CD14-positive monocyte (primary cell): ENCODE measurements around the gene RPTOR. TPM values are rescaled to one million over a fixed set of nuclear protein-coding genes. Genes with fewer than 3 reads are reported as not detected.

ENCODE experiments used
- DNase-seq, 3 donors: peaks; one replicate each; pipeline ENCODE4 v3.0.0-alpha.2; 2011 to 2022
- H2AFZ ChIP-seq: 2 replicates; pipeline ENCODE4 v1.6.0; 2012; ENCODE audit warnings: mild to moderate bottlenecking, low read depth, low read length, inconsistent platforms; ENCODE audit not compliant: insufficient read depth, poor library complexity, severe bottlenecking
- H3K27ac ChIP-seq, 2 donors: 1 replicate in 1 of 2; 2 replicates in 1 of 2; pipeline ENCODE4 v1.5.1; 2012 to 2013; ENCODE audit warnings: low read length in 2 of 2, control low read depth in 1 of 2, inconsistent platforms in 1 of 2, low read depth in 1 of 2, mild to moderate bottlenecking in 1 of 2
- H3K27me3 ChIP-seq, 2 donors: one replicate each; pipeline versions ENCODE4 v1.6.0 to v1.6.1; 2011 to 2013; ENCODE audit warnings: low read length in 2 of 2; ENCODE audit not compliant: control insufficient read depth in 2 of 2, insufficient read depth in 2 of 2
- H3K36me3 ChIP-seq, 2 donors: replicated peaks in 1 of 2; 1 replicate in 1 of 2; 2 replicates in 1 of 2; pipeline versions ENCODE4 v1.5.1 to v1.6.1; 2012 to 2013; ENCODE audit warnings: low read length in 2 of 2, control low read depth in 1 of 2, inconsistent platforms in 1 of 2, mild to moderate bottlenecking in 1 of 2; ENCODE audit not compliant: insufficient read depth in 2 of 2, control insufficient read depth in 1 of 2
- H3K4me1 ChIP-seq, 2 donors: 1 replicate in 1 of 2; 2 replicates in 1 of 2; pipeline versions ENCODE4 v1.5.1 to v1.6.1; 2012 to 2013; ENCODE audit warnings: low read length in 2 of 2, control low read depth in 1 of 2, inconsistent platforms in 1 of 2, mild to moderate bottlenecking in 1 of 2, moderate library complexity in 1 of 2; ENCODE audit not compliant: insufficient read depth in 2 of 2, control insufficient read depth in 1 of 2
- H3K4me2 ChIP-seq: replicated peaks from 2 replicates; pipeline ENCODE3; 2012; ENCODE audit warnings: low read length, moderate library complexity, mild to moderate bottlenecking; ENCODE audit not compliant: poor library complexity, severe bottlenecking; ENCODE audit errors: extremely low read depth
- H3K4me3 ChIP-seq, 3 experiments: fragments of 200-600 bp in 1 of 3; sonication (generic) in 1 of 3; replicated peaks in 1 of 3; 1 replicate in 2 of 3; 2 replicates in 1 of 3; pipeline ENCODE4 v1.5.1; 2011 to 2013; ENCODE audit warnings: low read length in 3 of 3, mild to moderate bottlenecking in 3 of 3, control low read depth in 2 of 3, low read depth in 2 of 3, inconsistent platforms in 1 of 3, moderate library complexity in 1 of 3
- H3K79me2 ChIP-seq: 2 replicates; pipeline ENCODE4 v1.6.0; 2012; ENCODE audit warnings: mild to moderate bottlenecking, control low read depth, inconsistent platforms, low read length, moderate library complexity; ENCODE audit not compliant: insufficient read depth
- H3K9ac ChIP-seq: 2 replicates; pipeline ENCODE4 v1.6.0; 2017; ENCODE audit warnings: low read length, mild to moderate bottlenecking; ENCODE audit not compliant: insufficient read depth, poor library complexity, severe bottlenecking
- H3K9me3 ChIP-seq, 2 donors: replicated peaks in 1 of 2; 1 replicate in 1 of 2; 2 replicates in 1 of 2; pipeline versions ENCODE4 v1.5.1 to v1.6.1; 2012 to 2013; ENCODE audit warnings: low read length in 2 of 2, control low read depth in 1 of 2; ENCODE audit not compliant: control insufficient read depth in 1 of 2, insufficient read depth in 1 of 2
- H4K20me1 ChIP-seq: 2 replicates; pipeline ENCODE4 v1.6.0; 2012; ENCODE audit warnings: mild to moderate bottlenecking, low read length, control low read depth, moderate library complexity; ENCODE audit not compliant: insufficient read depth
- H3K27ac Mint-ChIP-seq, 7 donors: one replicate each; pipeline ENCODE4 v1.8.0; 2020; ENCODE audit warnings: mild to moderate bottlenecking in 7 of 7, mixed read lengths in 7 of 7, moderate library complexity in 6 of 7, inconsistent platforms in 2 of 7
- H3K27me3 Mint-ChIP-seq, 3 donors: one replicate each; pipeline ENCODE4 v1.8.0; 2021 to 2022; ENCODE audit warnings: low read depth in 3 of 3, mild to moderate bottlenecking in 3 of 3, mixed read lengths in 3 of 3, moderate library complexity in 3 of 3, inconsistent platforms in 1 of 3
- H3K36me3 Mint-ChIP-seq, 2 donors: one replicate each; pipeline ENCODE4 v1.8.0; 2020; ENCODE audit warnings: mixed read lengths in 2 of 2, inconsistent platforms in 1 of 2, mild to moderate bottlenecking in 1 of 2
- H3K4me1 Mint-ChIP-seq: one replicate; pipeline ENCODE4 v1.8.0; 2020; ENCODE audit warnings: mild to moderate bottlenecking, mixed read lengths
- H3K4me3 Mint-ChIP-seq, 2 donors: one replicate each; pipeline ENCODE4 v1.8.0; 2020; ENCODE audit warnings: mild to moderate bottlenecking in 2 of 2, mixed read lengths in 2 of 2, moderate library complexity in 1 of 2
- H3K9me3 Mint-ChIP-seq, 7 donors: one replicate each; pipeline ENCODE4 v1.8.0; 2020 to 2022; ENCODE audit warnings: mixed read lengths in 7 of 7, mild to moderate bottlenecking in 6 of 7, moderate library complexity in 6 of 7, inconsistent platforms in 2 of 7
- WGBS: methylation state at CpG from one replicate; pipeline ENCODE4 v1.1.5; 2013; ENCODE audit warnings: missing lambda C conversion rate; ENCODE audit not compliant: insufficient coverage; 5-methylcytosine and 5-hydroxymethylcytosine counted together
- intact Hi-C, 2 donors: fragments of 100-400 bp; cut with micrococcal nuclease; formaldehyde crosslinking; loops; one replicate each; pipeline versions ENCODE4 v1.15.0 to v1.15.1; 2023
- polyA plus RNA-seq, 3 donors: library from polyadenylated mRNA; depleted of rRNA in 1 of 3; unstranded in 2 of 3; stranded (reverse) in 1 of 3; fragments of 300-500 nt in 2 of 3; fragments of >200 nt in 1 of 3; fragmentation: Illumina TruSeq in 2 of 3; gene quantifications; 1 replicate in 2 of 3; 2 replicates in 1 of 3; pipeline ENCODE4 v1.2.3, GENCODE V29; 2012 to 2021
- TF ChIP-seq, protein P1 (sequence below): fragments of 200-600 bp; IDR thresholded peaks from one replicate; pipeline ENCODE4 v1.8.0; 2022; ENCODE audit warnings: antibody characterized with exemption, mild to moderate bottlenecking

Gene RPTOR
- polyA plus RNA-seq, 3 donors: 1.1 to 8.7 (median 2.6) TPM

DNA sequence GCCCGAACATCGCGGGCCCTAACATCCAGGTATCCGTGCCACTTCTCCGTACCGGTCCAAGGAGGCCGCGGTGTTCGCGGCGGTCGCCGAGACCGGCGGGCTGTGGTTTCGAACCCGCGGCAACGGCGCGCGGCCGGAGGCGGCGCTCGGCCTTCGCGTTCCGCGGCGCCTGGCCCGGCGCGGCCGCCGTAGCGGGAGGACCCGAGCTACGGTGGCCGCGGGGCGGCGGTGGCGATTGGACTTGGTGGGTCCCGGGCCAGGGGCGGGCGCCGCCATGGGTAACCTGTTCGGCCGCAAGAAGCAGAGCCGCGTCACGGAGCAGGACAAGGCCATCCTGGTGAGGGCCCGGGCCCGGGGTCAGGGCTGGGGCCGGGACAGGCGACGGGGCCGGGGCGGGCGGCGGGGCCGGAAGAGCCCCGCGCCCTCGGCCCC lies 447.0 kb downstream of the RPTOR start, which contains the start of gene CHMP6:
Gene CHMP6 (plus strand): TSS at position 197 of the 432 bp plus-strand sequence. CDS start 78 bp downstream, at position 275.
- H3K27ac ChIP-seq: peak within 1 kb of the TSS in 1 of 2 donors; percentile 69
- peak within 1 kb of the TSS; percentile 46 to 84 (median 52) for H3K4me3 ChIP-seq
- H3K27me3 ChIP-seq: peaks cover 0 to 6% of the 10 kb centered on the region in 2 donors
- peak within 1 kb of the TSS; percentile 88 for H3K9ac ChIP-seq
- H3K36me3 ChIP-seq: peaks cover 19% of the 10 kb centered on the region in 2 donors
- under 1% methylated on average over 66 of the region's 66 CpGs for WGBS
- Mint-ChIP-seq H3K9me3 (peaks cover 0 to 2% (median 0%) of the 10 kb centered on the region in 7 donors), H3K4me1 (peaks cover 37% of the 10 kb centered on the region), H3K27ac (peak within 1 kb of the TSS in 3 of 7 donors; percentile 38 to 58 (median 46)), H3K36me3 (peaks cover 24 to 26% of the 10 kb centered on the region in 2 donors), H3K4me3 (peak within 1 kb of the TSS; percentile 75 to 80), H3K27me3 (peaks cover 15 to 26% (median 15%) of the 10 kb centered on the region in 3 donors)
- peak within 1 kb of the TSS; percentile 86 for H2AFZ ChIP-seq
- H3K4me2 ChIP-seq: peak within 1 kb of the TSS; percentile 84
- H3K79me2 ChIP-seq: peaks cover 16% of the 10 kb centered on the region
- peak; percentile 59 to 71 (median 62) for DNase-seq
- intact Hi-C loops: no loop called here
- no peaks in the 10 kb centered on the region for H3K9me3 ChIP-seq
- peaks cover 42 to 50% of the 10 kb centered on the region in 2 donors for H3K4me1 ChIP-seq
- peaks cover 19% of the 10 kb centered on the region for H4K20me1 ChIP-seq
- TF ChIP-seq, protein P1, sequence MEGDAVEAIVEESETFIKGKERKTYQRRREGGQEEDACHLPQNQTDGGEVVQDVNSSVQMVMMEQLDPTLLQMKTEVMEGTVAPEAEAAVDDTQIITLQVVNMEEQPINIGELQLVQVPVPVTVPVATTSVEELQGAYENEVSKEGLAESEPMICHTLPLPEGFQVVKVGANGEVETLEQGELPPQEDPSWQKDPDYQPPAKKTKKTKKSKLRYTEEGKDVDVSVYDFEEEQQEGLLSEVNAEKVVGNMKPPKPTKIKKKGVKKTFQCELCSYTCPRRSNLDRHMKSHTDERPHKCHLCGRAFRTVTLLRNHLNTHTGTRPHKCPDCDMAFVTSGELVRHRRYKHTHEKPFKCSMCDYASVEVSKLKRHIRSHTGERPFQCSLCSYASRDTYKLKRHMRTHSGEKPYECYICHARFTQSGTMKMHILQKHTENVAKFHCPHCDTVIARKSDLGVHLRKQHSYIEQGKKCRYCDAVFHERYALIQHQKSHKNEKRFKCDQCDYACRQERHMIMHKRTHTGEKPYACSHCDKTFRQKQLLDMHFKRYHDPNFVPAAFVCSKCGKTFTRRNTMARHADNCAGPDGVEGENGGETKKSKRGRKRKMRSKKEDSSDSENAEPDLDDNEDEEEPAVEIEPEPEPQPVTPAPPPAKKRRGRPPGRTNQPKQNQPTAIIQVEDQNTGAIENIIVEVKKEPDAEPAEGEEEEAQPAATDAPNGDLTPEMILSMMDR: no peak

DNA sequence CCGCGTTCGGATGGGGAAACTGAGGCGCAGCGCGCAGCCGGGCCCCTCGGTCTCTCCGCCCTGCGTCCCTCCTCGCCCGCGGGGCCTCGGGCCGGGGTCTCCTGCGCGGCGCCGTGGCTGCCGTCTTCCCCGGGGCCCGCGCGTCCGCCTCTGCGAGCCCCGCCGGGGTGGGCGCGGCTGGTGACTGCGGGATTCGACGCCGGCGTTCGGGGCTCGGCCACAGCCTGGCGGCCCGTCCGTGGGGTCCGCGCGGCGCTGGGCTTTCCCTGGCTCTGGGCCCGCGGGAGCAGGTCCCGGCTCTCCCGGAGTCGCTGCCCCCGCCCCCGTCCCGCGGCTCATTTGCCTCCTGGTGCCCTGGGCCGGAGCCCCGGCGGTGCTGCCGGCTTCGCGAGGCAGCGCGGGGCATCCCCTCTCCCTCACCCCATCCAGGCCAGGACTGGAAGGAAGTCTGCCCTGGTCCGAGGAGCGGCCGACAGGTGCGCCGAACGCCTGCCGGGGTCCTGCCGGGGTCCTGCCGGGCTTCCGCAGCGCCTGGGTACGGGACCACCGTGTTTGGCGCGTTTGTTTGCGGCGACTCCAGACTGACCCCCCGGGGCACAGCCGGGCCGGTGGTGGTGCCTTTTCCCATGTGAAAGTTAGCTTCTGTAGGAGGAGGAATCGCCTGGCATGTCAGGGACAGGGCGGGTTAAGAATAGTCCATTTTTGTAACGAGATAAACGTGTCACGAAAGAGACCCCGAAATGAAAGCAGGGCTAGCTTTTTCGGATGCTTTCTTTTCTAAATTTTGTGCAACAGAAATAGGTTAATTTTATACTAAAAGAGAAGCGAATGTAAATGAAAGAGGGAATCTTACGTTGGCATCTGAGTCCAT lies 447.7 kb downstream of the RPTOR start:
- peak in 1 of 3 donors; percentile 20 for DNase-seq
- intact Hi-C loops: no loop called here
- H3K4me1 ChIP-seq: peaks cover 35 to 43% of the 10 kb centered on the region in 2 donors

More for the DNA sequence above, 447.7 kb downstream of the RPTOR start:
- Histone ChIP-seq H3K4me2 (peak overlapping the region; percentile 84), H3K9ac (peak overlapping the region; percentile 88), H3K4me3 (peak overlapping the region; percentile 46 to 84 (median 52)), H2AFZ (peak overlapping the region; percentile 86), H4K20me1 (peaks cover 19% of the 10 kb centered on the region), H3K27ac (peak overlapping the region in 1 of 2 donors; percentile 69), H3K9me3 (no peaks in the 10 kb centered on the region), H3K27me3 (peaks cover 0 to 6% of the 10 kb centered on the region in 2 donors), H3K79me2 (peaks cover 16% of the 10 kb centered on the region), H3K36me3 (peaks cover 25 to 26% of the 10 kb centered on the region in 2 donors)
- TF ChIP-seq, protein P1: no peak
- Mint-ChIP-seq H3K9me3 (peaks cover 0 to 2% (median 0%) of the 10 kb centered on the region in 7 donors), H3K27ac (peak overlapping the region in 1 of 7 donors; percentile 76), H3K4me1 (peaks cover 31% of the 10 kb centered on the region), H3K4me3 (peak overlapping the region; percentile 75 to 80), H3K27me3 (peaks cover 15 to 26% (median 15%) of the 10 kb centered on the region in 3 donors), H3K36me3 (peaks cover 27 to 33% of the 10 kb centered on the region in 2 donors)
- 2% methylated on average over 87 of the region's 90 CpGs for WGBS
